ENCODE measurements around the gene ARHGEF28.

- TF ChIP-seq CTCF (IDR thresholded peaks at IDR 0.05; ENCODE audit: low read depth, low read length) (no peak), POLR2A (IDR thresholded peaks at IDR 0.05; ENCODE audit: extremely low read depth, insufficient read length) (no peak)
Observed at GRCh38 chr5:73899055-73899454, 273.1 kb downstream of the ARHGEF28 start.

All from NB4 (cell line).